GM19035 (cell line): ENCODE measurements around the gene L1CAM.
"Not testable (repeated sequence)": the region's sequence is repeated elsewhere in the genome, so short reads cannot be mapped to it uniquely, and the experiment has no call there.

Source experiments
- ATAC-seq: cut with Tn5 transposase; IDR thresholded peaks from one replicate; pipeline ENCODE4 v1.9.1; 2021; ENCODE audit not compliant: unreplicated experiment

L1CAM gene

DNA sequence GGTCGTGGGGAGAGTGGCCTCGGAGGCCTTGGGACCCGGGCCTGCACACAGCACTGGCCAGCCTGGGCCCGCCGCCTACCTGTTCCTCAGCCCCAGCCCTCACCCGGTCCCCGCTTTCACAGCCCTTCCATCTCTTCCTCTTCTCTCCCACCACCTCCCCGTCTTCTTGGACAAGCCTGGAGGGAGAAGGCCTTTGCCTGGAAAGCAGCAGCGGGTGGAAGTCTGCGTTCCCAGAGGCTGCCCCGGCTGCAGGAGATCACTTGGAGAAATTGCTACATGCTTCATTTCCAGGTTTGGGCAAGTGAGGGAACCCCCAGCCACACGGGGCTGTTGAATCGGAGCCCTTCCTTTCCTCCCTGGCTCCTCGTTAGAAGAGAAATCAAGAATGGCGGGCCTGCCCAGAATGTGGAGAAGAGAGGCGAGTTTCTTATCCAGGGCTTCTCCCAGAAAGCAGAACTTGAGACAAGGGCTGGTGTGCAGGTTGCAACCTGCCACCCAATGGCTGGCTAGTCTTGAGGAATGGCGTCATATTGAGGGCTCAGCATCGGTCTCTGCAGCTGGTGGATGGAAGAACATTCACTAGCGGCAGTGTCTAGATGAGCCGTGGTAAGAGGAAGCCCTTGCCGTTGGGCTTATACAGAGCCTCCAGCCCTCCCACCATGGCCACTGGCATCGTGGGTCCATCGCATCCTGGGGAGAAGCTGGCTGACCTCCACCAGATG is 54.4 kb downstream of the L1CAM start:
- no peak for ATAC-seq

GRCh38 chrX:153830640-153831428 is 55.1 kb downstream of the L1CAM start:
- no peak for ATAC-seq

DNA sequence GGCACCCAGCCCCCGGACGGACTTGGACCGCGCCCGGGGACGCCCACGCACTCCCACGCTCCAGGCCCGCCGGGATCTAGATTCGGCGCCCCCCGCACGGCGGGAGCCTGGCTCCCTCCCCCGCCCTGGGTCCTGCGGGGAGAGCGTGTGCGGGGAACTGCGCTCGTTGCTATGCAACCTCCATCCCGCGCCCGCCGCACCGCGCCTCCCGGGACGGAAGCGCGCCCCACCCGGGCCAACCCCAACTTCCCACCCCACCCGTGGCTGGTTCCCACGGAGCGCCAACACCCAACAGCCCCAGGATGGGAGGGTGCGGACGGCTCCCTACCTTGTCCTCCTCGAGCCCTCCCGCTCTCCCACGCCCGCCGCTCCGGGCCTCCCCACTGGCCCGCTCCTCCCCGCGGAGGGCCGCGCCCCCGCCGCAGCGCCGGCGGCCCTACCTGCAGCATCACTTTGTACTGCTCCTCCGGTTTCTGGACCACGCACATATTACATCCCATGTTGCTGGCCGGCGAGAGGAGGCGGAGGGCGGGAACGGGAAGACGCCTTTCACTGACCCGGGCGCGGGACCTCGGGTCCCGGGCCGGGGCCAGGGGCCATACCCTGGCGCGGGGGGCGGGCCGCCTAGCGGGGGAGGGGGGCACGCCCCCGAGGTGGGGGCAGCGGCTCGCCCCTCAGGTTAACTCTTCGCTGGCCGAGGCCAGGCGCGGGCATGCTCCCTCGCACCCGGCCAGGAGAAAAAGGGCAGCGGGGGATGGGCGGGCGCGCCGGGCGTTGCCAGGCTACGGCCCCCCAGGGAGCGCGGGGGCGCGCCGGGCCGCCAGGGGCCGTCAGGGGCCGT is 56.0 kb downstream of the L1CAM start, which contains the start of gene PDZD4:
Gene PDZD4 (minus strand): TSS at position 746 of the 841 bp plus-strand sequence. CDS start 246 bp downstream, at position 500.
- ATAC-seq = no peak

- ATAC-seq = no peak
These were observed 56.5 kb downstream of the L1CAM start for GRCh38 chrX:153829549-153829798.

GRCh38 chrX:153828723-153829548 is 57.0 kb downstream of the L1CAM start:
- ATAC-seq = no peak

DNA sequence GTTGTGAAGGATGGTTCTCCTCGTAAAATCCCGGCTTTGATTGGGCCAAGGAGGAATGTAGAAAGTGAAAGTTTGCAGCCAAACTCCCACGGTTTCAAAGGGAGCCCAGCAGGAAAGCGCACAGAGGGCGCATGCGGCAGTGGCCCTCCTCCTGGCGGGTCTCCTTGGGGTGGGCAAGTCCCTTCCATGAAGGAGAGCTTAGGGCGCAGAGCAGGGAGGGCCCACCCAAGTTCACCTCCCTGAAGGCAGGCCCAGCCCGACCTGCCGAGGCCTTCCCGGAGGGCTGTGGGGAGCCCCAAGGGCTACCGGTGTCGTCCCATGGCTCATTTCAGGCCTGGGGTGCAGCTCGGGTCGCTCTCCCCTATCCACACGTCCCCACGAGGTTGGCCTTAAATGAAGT is 57.7 kb downstream of the L1CAM start:
- no peak for ATAC-seq

DNA sequence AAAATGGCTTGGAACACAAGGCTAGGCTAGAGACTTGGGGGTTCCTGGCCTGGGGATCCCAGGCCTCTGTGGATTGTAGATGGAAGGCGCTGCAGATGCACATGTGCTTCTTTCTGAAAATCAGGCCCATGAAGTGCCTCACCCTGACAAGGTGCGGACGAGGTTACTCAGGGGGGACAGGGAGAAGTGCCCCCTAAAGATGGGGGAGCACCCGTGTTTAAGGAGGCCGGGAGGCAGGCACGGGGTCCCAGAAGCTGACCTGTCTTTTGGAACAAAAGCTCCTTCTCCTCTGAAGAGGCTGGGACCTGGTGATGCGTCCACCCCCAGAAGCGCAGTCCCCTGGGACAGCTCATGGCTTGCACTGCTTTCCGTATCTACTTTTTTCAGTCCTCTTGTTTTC is 58.1 kb downstream of the L1CAM start:
- ATAC-seq = no peak

GRCh38 chrX:153827016-153827415 is 59.0 kb downstream of the L1CAM start:
- no peak for ATAC-seq

GRCh38 chrX:153825042-153825441 is 60.9 kb downstream of the L1CAM start:
- ATAC-seq = no peak

DNA sequence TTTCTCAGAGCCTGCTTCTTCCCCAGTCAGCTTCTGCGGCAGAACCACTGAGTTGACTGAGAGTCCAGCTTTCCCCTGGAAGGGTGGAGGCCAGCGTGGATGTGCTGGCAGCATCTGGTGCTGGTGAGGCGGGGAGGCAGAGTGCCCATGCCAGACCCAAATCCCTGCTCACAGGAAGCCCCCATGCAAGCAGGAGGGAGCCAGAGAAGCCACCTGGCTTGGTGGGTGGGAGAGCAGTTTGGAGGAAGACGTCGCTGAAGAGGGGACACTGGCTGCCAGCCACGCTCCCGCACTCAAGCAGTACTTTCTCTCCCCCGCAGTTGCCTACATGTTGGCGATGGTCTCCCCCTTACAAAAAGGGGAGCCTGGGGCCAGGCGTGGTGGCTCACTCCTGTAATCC is 61.6 kb downstream of the L1CAM start:
- ATAC-seq = no peak

- no peak for ATAC-seq
These were observed 64.9 kb downstream of the L1CAM start for GRCh38 chrX:153821066-153821465.

- no peak for ATAC-seq
These were observed 65.4 kb downstream of the L1CAM start for GRCh38 chrX:153820601-153821000.

GRCh38 chrX:153819384-153820040 is 66.5 kb downstream of the L1CAM start:
- no peak for ATAC-seq

GRCh38 chrX:153818571-153819383 is 67.2 kb downstream of the L1CAM start:
- ATAC-seq = no peak

DNA sequence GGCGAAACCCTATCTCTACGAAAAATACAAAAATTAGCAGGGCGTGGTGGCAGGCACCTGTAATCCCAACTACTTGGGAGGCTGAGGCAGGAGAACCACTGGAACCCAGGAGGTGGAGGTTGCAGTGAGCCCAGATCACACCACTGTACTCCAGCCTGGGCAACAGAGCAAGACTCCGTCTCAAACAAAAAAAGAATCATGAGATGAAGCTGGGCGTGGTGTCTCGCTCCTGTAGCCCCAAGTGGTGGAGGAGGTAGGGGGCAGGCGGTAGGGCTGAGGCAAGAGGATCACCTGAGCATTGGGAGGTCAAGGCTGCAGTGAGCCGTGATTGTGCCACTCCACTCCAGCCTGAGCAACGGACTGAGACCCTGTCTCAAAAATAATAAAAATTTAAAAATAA is 67.9 kb downstream of the L1CAM start:
- ATAC-seq = not testable (repeated sequence)

- ATAC-seq = no peak
These were observed 68.9 kb downstream of the L1CAM start for GRCh38 chrX:153816831-153817690.

DNA sequence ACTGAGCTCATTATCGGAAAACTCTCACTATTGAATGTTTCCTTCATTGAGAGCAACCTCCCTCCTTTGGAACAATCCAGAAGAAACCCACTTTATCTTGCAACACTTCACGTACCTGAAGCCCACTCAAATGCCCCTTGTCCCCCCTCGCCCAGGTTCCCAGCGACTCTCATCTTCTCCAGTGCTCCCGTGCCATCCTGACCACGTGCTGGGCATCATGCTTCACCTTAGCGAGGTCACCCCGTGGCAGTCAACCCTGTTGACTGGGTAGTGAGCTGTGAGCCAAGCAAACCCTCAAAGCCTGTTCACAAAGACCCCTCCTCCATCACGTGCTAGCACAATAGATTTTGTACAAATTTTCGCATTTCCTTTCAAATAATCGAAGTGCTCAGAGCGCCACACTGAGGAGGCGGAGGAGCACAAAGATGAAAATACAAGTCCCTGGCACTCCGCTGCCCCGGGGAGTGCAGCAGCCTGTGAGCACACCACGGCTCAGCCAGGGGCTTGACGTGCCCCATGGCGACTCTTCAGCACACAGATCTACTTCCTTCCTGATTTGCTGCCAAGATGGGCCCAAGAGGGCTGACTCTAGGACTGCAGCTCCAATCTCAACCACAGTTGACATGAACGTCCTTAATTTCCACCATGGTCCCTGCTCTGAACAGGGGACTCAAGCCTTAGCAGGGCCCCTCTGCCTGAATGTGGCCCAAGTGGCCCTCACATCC is 71.2 kb downstream of the L1CAM start:
- ATAC-seq = no peak

- ATAC-seq = no peak
These were observed 72.8 kb downstream of the L1CAM start for GRCh38 chrX:153813161-153813560.
